AG10803 (cell line): ENCODE measurements around the gene JKAMP.

ENCODE experiments used
- DNase-seq: peaks from one replicate; pipeline ENCODE4 v3.0.0; 2010; ENCODE audit warnings: low read depth
- H3K4me3 ChIP-seq: 2 replicates; pipeline ENCODE4 v1.5.1; 2011; ENCODE audit warnings: mild to moderate bottlenecking, low read length, control low read depth
- TF ChIP-seq, protein P1 (sequence below): conservative IDR thresholded peaks from 2 replicates; pipeline ENCODE4 v1.5.1; 2011; ENCODE audit warnings: mild to moderate bottlenecking, low read length, control low read depth, inconsistent platforms

JKAMP gene

GRCh38 chr14:59464486-59465315 lies 19.6 kb upstream of the JKAMP start:
- TF ChIP-seq, protein P1, sequence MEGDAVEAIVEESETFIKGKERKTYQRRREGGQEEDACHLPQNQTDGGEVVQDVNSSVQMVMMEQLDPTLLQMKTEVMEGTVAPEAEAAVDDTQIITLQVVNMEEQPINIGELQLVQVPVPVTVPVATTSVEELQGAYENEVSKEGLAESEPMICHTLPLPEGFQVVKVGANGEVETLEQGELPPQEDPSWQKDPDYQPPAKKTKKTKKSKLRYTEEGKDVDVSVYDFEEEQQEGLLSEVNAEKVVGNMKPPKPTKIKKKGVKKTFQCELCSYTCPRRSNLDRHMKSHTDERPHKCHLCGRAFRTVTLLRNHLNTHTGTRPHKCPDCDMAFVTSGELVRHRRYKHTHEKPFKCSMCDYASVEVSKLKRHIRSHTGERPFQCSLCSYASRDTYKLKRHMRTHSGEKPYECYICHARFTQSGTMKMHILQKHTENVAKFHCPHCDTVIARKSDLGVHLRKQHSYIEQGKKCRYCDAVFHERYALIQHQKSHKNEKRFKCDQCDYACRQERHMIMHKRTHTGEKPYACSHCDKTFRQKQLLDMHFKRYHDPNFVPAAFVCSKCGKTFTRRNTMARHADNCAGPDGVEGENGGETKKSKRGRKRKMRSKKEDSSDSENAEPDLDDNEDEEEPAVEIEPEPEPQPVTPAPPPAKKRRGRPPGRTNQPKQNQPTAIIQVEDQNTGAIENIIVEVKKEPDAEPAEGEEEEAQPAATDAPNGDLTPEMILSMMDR, result no peak
- peak; percentile 45 for DNase-seq
- H3K4me3 ChIP-seq, result peak overlapping the region; percentile 60

- DNase-seq, result no peak
- peak within 1 kb of the TSS; percentile 60 for H3K4me3 ChIP-seq
- TF ChIP-seq, protein P1, result no peak
Observed at GRCh38 chr14:59465316-59466135, 18.8 kb upstream of the JKAMP start, which contains the start of gene GPR135. Gene GPR135, minus strand, starts transcription at chr14:59465380. Its CDS starts 154 bp downstream, at chr14:59465226.

GRCh38 chr14:59474172-59474571 lies 10.1 kb upstream of the JKAMP start:
- H3K4me3 ChIP-seq, result no peak overlapping the region
- TF ChIP-seq, protein P1, result no peak
- DNase-seq, result peak; percentile 12

- no peak overlapping the region for H3K4me3 ChIP-seq
- DNase-seq, result no peak
- TF ChIP-seq, protein P1, result no peak
Observed at GRCh38 chr14:59475709-59476108, 8.6 kb upstream of the JKAMP start.

- DNase-seq, result no peak
- no peak overlapping the region for H3K4me3 ChIP-seq
- TF ChIP-seq, protein P1, result no peak
Observed at GRCh38 chr14:59478540-59478939, 5.8 kb upstream of the JKAMP start.

DNA sequence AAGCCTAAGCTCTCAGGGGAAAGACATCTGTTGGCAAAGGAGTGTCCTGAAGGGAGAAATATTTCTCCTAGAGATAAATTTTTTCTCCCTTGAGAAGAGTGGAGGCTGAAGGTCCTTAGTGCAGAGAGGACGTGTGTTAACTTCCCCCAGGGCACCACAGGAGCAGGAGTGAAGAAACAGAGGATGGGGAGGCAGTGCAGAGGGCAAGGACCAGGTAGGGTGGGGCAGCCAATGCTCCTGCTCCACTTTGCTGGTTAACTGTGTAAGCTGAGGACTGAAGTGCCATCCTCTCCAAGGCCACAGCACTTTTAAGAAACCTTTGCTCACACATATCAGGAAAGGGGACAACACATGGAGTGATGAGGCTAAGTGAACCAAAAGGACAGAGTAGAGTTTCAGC lies 4.2 kb upstream of the JKAMP start:
- H3K4me3 ChIP-seq, result no peak overlapping the region
- TF ChIP-seq, protein P1, result no peak
- DNase-seq, result no peak

DNA sequence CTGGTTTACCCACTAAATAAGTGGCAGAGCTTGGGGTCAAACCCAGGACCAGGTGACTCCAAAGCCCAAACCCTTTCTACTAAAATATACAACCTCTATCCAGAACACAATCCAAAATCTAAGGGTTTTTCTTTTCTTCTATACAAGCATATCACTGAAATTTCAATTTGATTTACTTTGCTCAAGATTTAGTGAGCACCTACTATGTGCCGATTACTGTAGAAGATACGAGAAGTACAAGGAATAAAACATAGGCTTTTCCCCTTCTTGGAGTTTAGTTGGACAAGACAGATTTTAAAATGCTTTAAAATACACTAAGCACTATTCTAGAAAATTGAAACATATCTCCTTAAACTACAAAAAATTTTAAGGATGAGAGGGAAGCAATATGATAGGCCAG lies 2.9 kb upstream of the JKAMP start:
- H3K4me3 ChIP-seq, result peak overlapping the region; percentile 24
- DNase-seq, result no peak
- TF ChIP-seq, protein P1, result no peak
